ENCODE data around the gene ERLEC1.
A peak's percentile ranks its signal among the peaks of the same experiment; 100 is the strongest.

ERLEC1 gene, protein sequence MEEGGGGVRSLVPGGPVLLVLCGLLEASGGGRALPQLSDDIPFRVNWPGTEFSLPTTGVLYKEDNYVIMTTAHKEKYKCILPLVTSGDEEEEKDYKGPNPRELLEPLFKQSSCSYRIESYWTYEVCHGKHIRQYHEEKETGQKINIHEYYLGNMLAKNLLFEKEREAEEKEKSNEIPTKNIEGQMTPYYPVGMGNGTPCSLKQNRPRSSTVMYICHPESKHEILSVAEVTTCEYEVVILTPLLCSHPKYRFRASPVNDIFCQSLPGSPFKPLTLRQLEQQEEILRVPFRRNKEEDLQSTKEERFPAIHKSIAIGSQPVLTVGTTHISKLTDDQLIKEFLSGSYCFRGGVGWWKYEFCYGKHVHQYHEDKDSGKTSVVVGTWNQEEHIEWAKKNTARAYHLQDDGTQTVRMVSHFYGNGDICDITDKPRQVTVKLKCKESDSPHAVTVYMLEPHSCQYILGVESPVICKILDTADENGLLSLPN

DNA sequence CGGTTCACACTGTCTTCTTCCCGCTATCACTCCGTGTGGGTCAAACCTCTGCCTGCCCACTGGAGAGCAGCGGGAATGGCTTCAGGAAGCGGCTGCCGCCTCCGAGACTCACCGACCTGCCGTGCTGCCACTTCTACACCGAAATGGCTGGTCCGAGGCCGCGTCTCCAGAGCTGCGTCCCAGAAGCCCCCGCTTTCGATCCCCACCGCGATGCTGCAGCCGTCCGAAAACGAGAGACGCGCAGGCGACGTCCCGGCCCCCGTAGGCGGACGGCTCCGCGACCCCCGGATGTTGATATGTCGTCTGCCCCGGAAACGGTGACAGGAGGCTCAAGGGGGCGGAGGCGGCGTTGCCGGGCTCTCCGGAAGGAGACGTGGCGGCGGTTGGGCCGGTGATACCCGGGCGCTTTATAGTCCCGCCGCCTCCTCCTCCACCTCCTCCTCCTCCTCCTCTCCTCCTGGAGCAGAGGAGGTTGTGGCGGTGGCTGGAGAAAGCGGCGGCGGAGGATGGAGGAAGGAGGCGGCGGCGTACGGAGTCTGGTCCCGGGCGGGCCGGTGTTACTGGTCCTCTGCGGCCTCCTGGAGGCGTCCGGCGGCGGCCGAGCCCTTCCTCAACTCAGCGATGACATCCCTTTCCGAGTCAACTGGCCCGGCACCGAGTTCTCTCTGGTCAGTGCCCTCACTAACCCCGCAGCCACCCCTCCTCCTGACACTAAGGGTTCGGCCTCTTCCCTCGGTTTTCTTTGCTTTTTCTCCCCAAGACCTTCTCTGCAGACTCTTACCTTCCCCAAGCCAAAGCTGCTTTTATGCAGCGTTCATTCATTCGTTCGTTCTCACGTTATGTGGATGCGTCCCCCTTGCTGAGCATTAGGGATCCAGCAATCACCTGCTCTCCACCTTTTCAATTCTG, at the start of gene ERLEC1, which contains the start of gene ASB3:
Gene ERLEC1, plus strand, starts transcription at position 340 of the 909 bp plus-strand sequence. Its CDS starts 167 bp downstream, at position 507.
Gene ASB3, minus strand, starts transcription at position 249 of the 909 bp plus-strand sequence. CDS start 21,381 bp downstream, outside the sequence.
- TF ChIP-seq, protein P1, sequence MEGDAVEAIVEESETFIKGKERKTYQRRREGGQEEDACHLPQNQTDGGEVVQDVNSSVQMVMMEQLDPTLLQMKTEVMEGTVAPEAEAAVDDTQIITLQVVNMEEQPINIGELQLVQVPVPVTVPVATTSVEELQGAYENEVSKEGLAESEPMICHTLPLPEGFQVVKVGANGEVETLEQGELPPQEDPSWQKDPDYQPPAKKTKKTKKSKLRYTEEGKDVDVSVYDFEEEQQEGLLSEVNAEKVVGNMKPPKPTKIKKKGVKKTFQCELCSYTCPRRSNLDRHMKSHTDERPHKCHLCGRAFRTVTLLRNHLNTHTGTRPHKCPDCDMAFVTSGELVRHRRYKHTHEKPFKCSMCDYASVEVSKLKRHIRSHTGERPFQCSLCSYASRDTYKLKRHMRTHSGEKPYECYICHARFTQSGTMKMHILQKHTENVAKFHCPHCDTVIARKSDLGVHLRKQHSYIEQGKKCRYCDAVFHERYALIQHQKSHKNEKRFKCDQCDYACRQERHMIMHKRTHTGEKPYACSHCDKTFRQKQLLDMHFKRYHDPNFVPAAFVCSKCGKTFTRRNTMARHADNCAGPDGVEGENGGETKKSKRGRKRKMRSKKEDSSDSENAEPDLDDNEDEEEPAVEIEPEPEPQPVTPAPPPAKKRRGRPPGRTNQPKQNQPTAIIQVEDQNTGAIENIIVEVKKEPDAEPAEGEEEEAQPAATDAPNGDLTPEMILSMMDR (IDR thresholded peaks at IDR 0.05) = no peak
- TF ChIP-seq ZFX (IDR thresholded peaks at IDR 0.05; ENCODE audit: borderline replicate concordance) = no peak
- H3K27ac ChIP-seq = peak within 1 kb of the TSS; percentile 66

DNA sequence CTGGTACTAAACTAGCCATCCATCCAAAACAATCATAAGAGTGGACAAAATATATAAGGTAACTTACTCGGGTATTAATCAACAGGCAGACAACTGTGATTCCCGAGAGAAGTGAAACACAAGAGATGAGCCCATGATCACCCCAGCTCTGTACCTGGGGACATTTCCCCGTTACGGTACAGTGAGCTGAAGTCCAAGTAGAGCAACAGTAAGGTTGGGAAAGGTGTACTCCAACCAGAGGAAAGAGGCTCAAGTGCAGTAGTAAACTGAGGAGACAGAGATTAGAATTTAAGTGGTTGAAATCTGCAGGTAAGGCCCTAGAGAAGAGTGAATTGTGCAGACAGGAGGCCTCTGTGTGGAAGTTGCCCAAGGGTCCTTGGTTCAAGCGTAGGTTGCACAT, 49.8 kb upstream of the ERLEC1 start:
- no peak overlapping the region for H3K27ac ChIP-seq
- no peak for TF ChIP-seq ZFX (IDR thresholded peaks at IDR 0.05; ENCODE audit: borderline replicate concordance)
- TF ChIP-seq, protein P1 (IDR thresholded peaks at IDR 0.05) = no peak

DNA sequence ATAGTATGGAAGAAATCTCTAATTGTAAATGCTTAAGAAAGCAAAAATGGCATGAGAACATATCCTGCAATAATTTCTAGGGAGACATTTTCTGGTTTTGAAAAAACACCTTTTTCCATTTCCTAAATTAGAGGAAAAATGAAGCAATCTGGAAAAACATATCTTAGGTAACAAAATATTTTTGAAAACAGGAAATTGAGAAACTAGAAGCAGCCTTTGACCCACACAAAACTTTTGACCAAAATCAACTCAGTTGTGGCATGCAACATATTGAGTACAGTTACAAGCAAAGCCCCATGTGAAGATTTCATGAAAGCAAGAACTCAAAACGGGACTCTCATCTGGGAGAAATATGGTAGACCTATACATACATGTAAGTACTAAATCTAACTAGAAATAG, 47.8 kb upstream of the ERLEC1 start:
- TF ChIP-seq, protein P1 (IDR thresholded peaks at IDR 0.05) = no peak
- no peak for TF ChIP-seq ZFX (IDR thresholded peaks at IDR 0.05; ENCODE audit: borderline replicate concordance)
- no peak overlapping the region for H3K27ac ChIP-seq

DNA sequence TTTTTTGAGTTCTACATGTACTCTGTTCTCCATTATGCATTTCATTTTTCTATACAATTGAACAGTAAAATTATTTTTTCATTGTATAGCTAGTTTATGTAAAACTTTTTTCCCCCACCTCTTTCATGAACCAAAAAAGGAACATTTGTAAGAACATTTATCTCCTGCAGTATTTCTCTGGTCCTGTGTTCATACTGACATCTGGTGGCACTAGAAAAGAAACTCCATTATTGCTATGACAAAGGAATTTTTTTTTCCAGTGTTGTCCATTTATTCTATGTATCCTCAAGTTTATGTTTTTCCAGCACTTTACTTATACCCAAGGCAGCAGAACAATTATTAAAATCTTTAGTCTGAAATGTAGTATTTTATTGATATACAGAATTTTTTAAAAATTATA, 46.7 kb upstream of the ERLEC1 start:
- TF ChIP-seq, protein P1 (IDR thresholded peaks at IDR 0.05) = peak; percentile 31
- TF ChIP-seq ZFX (IDR thresholded peaks at IDR 0.05; ENCODE audit: borderline replicate concordance) = no peak
- H3K27ac ChIP-seq = no peak overlapping the region

DNA sequence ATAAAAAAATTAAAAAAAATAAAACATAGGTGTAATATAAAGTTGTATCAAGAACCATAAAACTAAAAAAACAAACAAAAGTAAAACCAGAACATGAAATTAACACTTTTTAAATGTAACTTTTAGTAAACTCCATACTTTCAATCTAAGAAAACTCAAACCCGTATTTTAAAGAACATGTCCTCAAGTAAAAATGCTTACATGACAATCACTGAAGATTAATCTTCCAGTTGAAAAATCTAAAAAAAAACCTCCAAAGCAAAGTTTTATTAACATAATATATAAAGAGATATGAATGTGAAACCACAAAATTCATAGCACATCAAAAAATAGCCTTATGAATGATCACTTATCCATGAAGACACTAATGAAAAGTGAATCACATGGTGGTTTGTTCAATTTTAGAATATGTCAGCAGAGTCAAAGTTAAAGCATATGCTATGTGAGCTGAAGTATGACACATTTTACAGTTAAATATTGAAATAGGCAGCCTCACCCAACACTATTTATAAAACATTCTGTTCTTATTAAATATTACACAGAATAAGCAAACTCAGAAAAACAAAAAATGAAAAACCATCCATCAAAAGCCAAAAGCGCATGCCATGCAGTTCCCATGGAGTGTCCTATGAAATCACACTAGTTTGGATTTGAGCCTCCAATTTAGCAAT, 42.3 kb upstream of the ERLEC1 start:
- TF ChIP-seq, protein P1 (IDR thresholded peaks at IDR 0.05) = no peak
- no peak for TF ChIP-seq ZFX (IDR thresholded peaks at IDR 0.05; ENCODE audit: borderline replicate concordance)
- H3K27ac ChIP-seq = no peak overlapping the region

DNA sequence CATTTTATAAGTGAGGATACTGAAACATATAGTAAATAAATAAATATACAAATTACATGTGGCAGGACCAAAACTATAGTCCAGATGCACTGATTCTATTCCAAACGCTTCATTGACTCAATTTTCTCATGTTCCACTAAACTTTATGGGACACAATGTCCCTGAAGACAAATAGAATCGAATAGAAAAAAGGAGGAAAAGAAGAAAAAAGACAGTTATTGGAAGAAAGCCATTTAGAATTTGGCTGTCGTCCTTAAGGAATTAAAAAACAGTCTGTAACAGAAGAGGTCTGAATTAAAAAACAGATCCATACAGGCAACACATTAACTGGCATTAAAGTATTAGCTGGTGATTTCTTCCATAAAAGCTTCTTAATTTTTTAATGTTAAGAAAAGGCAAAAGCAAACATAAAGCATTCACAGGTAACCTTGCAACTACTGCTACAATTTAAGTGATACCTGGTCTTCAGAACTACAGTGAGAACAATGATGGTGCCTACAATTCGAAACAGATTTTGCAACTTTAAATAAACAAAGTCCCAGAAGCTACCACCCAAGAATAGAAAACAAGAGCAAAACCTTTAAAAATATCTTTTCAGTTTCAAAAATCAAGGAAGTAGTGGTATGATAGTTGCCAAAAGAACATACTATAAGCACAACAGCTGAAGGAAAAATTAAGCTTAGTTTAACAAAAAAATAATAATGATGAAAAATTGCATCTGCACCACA, 36.6 kb upstream of the ERLEC1 start:
- TF ChIP-seq ZFX (IDR thresholded peaks at IDR 0.05; ENCODE audit: borderline replicate concordance) = no peak
- TF ChIP-seq, protein P1 (IDR thresholded peaks at IDR 0.05) = no peak
- H3K27ac ChIP-seq = no peak overlapping the region

Measured in 22Rv1 (cell line).